Stimulated activated CD8-positive, alpha-beta memory T cell treated with anti-CD3 and anti-CD28 coated beads, Interleukin-12 subunit alpha, Interleukin-12 subunit beta, amount 100 ng/mL, for 4 hours (primary cell): ENCODE results near the gene ZRANB2.
A peak's percentile ranks its signal among the peaks of the same experiment; 100 is the strongest.

ENCODE experiments used
- DNase-seq: peaks from one replicate; pipeline ENCODE4 v3.0.0-alpha.2; 2020; ENCODE audit warnings: low read depth

ZRANB2 gene

DNA sequence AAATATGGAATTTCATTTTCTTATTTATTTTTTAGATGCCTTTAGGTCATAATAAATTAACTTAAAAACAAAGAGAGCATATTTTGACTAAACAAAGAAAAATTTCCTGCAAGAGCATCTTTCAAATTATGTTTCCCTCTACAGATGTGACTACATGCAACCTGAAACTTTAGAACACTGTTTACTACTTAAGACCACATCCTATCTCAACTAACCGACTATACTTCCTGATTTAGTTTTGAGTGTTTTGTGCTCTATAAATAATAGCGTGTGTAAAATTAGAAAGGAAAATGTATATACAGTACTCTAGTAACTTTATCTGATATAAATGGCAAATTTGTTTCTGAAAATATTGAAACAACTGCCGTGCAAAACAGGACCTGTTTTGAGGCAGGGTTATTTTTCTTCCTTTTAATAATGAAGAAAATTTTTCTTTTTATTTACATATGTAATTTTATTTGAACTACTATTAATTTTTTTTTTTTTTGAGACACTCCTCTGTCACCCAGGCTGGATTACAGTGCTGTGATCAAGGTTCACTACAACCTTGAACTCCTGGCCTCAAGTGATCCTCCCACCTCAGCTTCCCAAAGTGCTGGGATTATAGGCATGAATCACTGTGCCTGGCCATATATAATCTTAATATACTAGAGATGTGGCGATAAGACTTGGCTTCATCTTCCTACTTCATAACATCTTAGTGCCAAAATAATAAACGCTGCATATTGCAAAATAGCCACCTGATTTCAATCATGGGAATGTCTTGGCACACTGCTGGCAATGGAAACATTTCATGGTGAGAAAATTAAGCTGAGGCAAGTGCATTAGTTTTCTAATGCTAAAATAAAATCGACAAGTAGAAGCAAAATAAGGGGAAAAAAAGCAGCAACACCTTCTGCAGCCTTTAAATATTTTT is 12.3 kb downstream of the ZRANB2 start:
- no peak for DNase-seq

DNA sequence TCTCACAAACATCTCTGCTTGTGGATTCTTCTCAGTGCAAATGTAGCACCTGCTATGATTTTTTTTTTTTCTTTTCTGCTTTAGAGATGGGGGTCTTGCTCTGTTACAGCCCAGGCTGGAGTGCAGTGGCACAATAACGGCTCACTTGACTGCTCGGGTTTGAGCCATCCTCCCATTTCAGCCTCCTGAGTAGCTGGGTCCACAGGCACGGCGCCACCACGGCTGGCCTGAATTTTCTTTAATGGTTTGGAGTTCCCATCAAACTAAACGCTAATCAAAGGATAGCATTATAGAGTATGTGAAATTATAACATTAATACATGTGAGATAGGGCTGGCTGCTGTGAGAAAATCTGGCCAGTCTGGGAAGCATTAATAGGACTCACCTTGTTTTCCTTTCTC is 26.0 kb downstream of the ZRANB2 start:
- no peak for DNase-seq

DNA sequence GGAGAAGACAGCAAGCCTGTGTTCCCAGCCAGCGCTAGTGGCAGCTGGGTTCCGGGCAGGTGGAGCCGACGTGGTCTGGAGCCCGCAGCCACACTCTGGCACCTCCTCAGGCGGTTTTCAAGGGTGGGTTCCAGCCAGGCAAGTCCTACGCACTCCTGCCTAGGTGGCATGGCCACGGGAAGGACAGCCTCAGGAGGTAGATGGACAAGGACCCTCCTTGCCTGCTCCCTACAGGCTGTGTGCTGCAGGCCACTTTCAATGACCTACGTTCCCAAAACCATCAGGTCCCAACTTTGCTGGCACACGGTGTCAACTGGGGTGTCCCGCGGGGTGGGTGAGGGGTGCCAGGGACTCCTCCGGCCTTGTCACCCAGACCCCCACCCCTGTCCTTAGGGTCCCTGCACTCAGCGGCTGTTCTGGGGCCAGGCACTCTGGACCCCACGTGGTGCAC is 26.5 kb downstream of the ZRANB2 start:
- DNase-seq: no peak

DNA sequence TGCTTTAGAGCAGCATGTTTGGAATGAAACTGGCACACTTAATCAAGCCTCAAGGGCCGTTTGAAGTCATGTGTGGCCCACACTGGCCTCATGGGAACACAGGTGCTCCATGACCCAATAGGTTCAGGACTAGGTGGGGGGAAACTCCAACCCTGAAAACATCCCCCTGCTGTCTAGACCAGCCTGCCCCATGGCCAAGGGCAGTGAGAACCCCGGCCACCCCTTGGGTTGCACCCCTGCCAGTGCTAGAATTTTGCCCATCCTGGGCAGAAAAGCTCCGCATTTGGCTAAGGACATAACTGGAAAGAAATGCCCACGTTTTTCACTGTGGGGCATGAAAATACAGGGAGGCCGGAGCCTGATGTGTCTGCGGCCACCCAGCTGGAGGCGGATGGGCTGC is 27.1 kb downstream of the ZRANB2 start:
- DNase-seq: no peak

DNA sequence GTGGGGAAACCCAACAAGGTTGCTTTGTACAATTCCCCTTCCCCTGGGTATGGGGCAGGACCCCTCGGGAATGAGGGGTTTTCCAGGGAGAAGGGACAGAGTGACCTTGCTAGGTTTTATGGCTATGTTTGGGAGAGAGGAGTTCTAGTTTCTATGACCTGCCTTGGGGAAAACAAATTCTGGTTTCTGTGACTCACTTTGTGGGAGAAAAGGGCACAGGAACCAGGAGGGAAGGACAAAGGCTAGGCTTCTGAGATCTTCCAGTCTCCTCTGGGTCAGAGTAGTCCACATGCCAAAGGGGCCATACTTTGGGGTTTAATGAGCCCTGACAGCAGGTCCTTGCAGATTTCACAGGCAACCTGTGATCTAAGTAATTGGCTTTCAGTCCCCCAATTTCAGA is 27.7 kb downstream of the ZRANB2 start:
- no peak for DNase-seq

DNA sequence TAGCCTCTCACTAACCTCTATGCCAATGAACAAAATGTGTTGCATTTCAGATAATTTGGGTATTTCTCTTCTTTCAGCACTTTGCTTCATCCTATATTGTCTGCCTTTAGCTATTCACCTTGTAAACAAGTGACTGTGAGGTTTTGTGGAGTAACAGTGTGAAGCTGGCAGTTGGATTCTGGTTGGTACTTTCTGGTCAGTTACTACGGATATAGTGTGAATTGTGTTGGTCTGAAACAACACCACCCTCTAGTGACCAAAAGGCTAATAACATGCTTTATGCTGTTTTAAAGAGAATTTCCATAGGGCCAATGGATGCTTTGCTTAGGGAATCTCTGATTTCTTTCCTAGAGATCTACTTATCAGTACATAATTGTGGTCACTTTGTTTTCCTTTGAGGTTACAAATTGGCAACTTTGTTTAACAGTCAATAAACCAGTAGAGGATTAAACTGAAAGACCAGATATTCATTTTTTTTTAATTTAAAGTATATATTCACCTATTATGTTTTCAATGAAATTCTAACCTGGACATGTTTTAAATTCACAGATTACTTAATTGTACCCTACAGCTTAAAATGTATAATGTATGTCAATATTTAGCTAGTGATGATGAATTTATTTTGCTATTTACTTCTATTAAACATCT is 30.8 kb downstream of the ZRANB2 start:
- DNase-seq: no peak

DNA sequence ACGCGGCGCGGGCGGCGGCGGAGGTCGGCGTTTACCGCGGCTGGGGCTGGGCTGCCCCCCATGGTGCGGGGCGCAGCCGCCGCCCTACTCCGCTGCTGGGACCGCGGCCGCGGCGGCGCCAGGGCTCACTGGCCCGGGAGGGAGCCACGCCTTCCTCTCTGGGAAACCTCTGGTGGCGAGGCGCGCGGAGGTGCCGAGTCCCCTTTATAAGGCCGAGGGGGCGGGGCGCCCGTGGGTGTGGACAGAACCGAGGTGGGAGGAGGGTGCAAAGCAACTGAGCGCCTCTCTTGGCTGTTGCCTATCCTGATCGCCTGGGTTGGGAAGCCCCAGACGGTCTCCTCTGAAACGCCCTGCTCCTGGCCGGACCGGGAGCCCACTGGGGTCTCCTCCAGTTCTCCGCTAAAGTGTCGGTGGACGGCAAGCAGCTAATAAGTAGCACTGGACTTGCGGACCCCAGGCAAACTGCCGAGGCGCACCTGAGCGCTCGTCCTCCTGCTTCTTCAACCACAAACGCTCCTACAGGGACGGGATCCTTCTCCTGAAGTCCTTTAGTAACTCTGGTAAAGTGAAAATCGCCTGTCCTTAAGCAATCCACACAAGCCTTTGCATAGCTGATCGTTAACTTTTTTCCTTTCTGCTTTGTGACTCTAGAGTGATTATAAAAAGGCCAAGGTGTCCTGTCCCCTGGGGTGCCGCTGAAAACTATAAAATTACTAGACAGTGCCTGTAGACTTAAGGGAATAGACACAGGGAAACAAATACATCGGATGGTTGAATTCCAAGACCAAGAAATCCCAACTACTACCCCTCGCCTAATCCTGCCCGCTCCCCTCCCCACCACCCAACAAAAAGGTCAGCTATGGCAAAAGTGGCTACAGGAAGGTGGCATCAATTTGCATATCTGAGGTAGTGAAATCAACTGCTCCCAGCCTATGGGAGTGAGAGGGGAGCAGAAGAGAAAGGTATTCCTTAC is 32.9 kb downstream of the ZRANB2 start, which contains the start of gene PTGER3:
TSS of gene PTGER3 (minus strand) at position 182 of the 973 bp plus-strand sequence. CDS start 239 bp downstream, outside the sequence.
- DNase-seq: peak; percentile 34

DNA sequence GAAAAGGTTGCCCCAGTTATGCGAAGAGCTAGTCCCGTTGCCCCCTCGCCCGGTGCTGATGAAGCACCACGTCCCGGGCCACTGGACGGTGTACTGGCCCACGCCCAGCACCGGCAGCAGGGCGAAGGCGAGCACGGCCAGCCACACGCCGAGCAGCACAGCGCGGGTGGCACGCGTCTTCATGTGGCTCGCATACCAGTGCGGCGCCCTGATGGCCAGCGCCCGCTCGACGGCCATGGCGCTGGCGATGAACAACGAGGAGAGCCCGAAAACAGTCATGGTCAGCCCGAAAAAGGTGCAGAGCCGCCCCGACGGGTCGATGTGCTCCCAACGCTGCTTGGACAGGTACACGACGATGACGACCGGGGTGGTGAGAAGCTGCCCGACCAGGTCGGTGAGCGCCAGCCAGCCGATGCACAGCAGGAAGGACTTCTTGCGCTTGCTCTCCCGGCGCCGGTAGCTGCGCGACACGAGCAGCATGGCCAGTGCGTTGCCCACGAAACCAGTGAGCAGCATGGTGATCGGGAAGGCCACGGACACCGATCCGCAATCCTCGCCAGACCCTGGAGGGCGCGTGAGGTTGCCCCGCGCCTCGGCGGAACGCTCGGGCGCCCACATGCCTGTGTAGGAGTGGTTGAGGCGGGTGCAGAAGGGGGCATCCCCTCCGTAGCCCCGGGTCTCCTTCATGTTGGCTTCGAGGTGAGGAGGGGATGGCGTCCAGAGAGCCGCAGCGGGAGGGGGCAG is 33.8 kb downstream of the ZRANB2 start:
- no peak for DNase-seq

DNA sequence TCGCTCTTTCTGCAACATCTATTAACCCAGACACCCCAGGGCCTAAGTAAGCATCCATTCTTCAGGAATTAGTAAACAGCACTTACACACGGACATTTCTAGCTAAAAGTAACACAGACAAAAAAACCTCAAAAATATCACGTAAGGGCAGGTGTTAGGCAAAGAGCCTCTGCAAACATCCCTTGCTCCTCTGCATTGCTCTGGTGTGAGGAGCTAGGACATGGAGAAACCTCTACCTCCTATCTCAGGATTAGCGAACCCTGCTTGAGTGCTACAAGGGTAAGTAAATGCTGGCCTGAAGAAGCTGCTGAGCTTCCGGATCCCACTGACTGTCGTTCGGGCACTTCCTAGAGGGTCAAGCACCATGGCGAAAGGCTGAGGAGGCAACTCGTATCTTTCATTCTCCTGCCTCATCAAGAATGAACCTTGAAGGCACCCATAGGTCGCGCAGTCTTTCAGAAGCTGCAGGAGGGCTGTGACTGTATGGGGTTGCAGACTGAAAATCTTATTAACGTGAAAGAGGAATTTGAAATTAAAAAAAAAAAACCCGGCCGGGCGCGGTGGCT is 35.3 kb downstream of the ZRANB2 start:
- DNase-seq: no peak

DNA sequence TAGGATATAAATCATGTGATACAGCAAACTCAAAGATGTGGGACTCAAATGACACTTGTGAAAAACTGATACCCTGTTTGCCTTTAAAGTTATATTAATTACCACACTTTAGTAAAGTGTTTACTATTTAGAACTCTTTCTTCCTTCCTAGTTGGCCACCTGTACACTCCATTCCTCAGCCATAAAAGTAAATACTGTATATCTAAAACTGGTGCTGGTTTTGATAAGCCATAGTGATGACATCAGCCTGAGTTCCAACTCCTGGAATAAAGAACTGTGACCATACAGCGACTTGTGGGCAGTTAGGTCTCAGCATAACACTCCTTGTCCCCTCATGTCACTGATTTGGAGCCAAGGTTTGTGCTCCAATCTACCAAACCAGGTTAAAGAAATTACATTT is 36.0 kb downstream of the ZRANB2 start:
- DNase-seq: no peak

DNA sequence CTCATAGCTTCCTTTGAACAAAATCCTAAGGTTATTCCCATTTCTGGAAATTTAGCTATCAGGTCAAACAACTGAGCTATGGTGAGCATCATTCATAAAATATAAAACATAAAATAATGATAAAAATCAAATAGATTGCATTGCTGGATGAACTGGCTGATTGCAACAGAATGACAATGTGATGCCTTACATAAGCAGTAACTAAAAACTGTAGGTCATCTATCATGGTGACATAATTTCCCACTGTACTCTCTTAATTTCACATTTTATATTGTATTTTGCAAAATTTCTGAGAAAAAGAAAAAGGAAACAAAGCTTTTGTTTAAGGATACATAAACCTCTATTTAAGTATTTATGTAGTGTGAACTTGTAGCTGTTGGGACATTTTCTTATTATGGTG is 37.8 kb downstream of the ZRANB2 start:
- no peak for DNase-seq

DNA sequence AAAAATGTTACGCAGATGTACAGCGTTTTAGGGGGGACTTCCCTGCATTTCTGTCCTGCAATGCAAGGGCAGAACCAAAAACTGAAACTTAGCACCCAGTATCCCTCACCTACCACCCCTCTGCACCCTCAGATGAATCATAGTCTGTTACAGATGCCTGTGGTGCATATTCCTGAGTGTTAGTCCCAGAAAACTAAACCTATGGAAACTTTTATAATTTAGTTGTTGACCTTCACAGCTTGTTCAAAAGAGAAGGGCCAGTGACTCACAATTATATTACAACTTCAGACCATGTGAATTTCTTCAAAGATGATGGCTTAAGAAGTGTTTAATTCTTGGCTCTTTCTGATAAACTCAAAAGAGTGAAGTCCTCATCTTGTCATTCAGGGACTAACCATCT is 39.0 kb downstream of the ZRANB2 start:
- DNase-seq: no peak

DNA sequence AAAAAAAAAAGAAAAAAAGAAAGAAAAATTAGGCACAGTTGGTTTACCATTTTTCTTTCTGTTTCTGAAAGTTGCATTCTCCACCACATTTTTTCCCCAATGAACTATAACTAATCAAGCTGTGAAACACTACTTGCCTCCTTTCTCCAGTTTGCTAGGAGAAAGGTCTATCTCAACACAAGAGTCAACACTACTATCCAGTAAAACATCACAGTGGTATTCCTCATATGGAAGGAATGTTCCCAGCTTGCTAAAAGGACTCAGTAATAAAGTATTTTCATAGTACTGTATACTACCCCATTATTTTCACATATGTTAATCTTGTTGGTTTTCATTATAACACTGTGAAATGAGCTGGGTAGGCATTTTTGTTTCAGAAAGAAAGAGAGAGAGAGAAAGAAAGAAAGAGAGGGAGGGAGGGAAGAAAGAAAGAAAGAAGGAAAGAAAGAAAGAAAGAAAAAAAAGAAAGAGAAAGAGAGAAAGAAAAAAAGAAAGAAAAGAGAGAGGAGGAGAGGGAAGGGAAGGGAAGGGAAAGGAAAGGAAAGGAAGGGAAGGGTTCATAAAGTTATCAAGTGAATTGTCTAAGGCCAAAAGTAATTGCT is 41.1 kb downstream of the ZRANB2 start:
- no peak for DNase-seq

DNA sequence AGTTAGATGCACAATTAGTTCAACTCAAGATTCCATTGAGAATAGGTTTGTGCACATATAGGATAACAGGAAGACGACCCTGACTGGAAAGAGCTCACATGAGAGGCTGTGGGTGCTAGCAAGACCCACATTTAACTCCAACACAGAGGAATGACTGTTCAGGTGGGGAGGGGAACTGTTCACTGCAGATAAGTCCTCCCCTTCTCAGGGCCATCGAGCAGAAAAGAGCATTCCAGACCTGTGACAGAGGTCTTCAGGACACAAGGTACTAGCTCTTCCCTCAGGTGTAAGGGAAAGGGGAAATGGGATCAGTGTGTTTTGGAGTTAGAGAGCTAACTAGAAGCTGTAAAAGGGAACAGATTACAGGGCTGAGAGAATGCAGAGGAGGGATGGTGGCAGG is 41.9 kb downstream of the ZRANB2 start:
- no peak for DNase-seq

DNA sequence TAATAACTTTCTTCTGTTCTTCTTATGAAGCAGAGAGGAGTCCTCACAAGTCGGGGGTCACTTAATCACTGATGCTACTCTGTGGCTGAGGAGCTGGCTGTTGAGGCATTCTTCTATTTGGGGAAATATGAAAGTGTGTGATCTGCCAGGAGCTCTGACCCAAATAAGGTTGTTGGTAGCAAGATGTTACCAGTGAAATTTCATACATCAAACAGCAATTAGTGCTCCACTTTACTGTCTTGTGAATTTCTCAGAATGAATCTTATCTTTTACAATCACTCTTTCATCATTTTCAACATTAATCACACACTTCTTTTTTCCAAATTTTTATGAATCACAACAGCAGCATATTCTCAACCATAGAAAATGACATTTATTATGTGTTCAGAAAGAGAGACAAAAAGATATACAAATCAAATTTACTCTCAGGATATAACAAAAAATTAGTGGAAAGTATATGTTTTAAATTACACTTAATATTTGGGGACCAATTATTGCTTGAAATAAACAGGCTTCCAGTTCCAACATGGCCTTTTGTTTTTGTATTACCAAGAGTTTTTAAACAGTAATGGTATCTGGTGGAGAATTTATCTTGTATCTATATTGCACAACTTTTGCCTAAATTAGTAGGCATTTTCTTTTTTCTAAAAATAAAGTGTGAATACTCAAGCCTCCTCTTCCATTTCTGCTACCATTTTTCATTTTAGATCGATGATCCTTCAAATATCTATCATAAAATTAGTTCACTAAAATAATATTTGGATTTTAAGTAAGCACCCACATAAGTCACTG is 42.8 kb downstream of the ZRANB2 start:
- DNase-seq: no peak

DNA sequence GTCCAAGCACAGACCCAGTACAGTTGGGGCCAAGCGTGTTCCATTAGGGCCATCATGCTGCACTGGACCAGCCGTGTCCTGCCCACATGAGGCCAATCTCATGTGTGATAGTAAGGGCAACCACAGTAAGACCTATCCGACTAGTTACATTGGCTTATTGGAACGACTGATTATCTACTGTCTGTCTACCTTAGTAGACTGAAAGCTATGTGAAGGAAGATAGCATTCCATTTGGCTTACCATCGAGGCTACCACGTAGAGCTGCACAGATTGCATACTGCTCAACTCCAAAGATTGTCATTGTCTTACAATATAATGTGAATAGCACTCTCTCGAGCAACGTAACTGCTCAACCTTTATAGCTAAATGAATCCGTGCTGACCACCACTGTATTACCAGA is 43.8 kb downstream of the ZRANB2 start:
- no peak for DNase-seq

DNA sequence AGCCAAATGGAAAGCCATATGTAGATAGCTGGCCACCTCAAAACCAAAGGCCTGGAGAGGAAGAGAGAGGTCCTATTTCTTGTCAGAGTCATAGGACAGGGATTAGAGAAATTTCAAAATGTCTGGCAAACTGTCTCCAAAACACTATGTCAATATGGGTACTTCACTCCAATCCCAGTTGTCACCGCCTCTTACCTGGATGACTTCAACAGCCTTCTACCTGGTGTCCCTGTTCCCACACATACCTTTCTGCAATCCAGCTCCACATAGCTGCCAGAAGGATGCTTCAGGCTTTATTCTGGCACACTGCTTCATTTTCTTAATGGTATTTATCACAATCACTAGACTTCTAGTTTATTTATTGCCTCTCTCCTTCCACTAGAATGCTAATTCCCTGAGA is 47.7 kb downstream of the ZRANB2 start:
- no peak for DNase-seq

DNA sequence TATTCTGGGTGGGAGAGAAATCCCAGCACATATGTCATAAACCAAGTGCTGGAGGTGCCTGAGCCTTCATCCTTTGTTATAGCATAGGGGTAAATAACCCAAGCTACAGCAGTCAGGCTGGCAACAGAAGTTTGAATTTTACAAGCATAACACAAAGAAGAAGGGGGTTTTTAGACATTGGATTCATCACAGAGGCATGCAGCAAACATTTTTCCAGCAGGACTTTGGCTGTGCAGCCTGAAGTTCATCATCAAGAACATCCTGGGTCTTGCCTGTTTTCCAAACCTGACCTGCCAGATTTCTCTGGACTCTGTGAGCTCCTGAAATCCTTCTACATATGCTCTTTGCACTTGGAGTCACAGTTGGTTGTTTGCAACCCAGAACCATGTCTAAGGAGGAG is 49.4 kb downstream of the ZRANB2 start:
- DNase-seq: no peak

DNA sequence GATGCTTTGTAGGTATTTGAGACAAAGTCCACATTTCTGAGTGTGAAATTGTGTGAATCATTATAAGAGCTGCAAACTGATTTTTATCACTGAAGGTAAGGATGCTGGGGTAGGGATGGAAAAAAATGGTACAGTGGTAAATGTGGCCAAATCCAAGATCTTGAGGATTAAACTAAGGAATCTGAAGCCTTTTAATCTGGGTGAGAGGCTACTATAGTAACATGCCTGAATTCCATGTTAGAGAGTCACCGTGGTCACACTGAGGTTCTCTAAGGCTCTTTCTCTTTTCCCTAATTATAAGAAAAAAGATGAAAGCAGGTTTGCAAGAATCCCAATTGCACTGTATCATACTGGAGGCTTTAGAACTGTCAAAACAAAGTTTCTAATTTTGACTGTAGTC is 50.8 kb downstream of the ZRANB2 start:
- no peak for DNase-seq

DNA sequence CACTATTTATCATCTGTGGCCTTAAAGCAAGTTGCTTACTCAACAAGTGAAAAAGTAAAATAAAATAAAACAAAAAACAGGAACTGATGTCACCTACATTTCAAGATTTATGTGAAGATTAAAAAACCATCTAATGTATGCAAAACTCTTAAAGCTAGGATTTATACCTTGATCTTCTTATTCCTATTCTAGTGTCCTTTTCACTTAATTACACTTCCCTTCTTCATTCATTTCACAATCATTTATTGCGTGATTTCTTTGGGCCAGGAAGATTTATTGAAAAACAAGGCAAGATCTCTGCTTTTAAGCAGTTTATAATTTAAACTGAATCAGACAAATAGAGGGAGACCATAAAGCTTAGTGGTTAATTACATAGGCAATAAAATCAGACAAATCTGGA is 51.9 kb downstream of the ZRANB2 start:
- no peak for DNase-seq
